NCI-H446 (cell line): ENCODE data around the gene UBE2I.
"Not testable (repeated sequence)": the region's sequence is repeated elsewhere in the genome, so short reads cannot be mapped to it uniquely, and the experiment has no call there.

Experiments used
- DNase-seq, 2 experiments: peaks; one replicate each; lab custom pipeline; 2025; lab: John Stamatoyannopoulos, UW

Gene UBE2I

GRCh38 chr16:1293921-1294656, 15.3 kb upstream of the UBE2I start:
- DNase-seq: no peak

- DNase-seq: no peak
Measured at GRCh38 chr16:1295465-1295864, 14.0 kb upstream of the UBE2I start.

GRCh38 chr16:1296688-1297017, 12.8 kb upstream of the UBE2I start:
- DNase-seq: not testable (repeated sequence)

GRCh38 chr16:1297018-1297696, 12.3 kb upstream of the UBE2I start:
- no peak for DNase-seq

GRCh38 chr16:1298406-1298805, 11.0 kb upstream of the UBE2I start:
- DNase-seq: no peak

GRCh38 chr16:1299012-1299867, 10.2 kb upstream of the UBE2I start:
- DNase-seq: no peak

- no peak for DNase-seq
Measured at GRCh38 chr16:1299868-1300203, 9.6 kb upstream of the UBE2I start.

- DNase-seq: peak in 1 of 2 experiments; percentile 31
Measured at GRCh38 chr16:1300664-1301476, 8.6 kb upstream of the UBE2I start.

GRCh38 chr16:1301562-1301961, 7.9 kb upstream of the UBE2I start:
- DNase-seq: no peak

GRCh38 chr16:1305823-1306222, 3.6 kb upstream of the UBE2I start:
- DNase-seq: no peak

GRCh38 chr16:1306334-1306733, 3.1 kb upstream of the UBE2I start:
- DNase-seq: no peak

- DNase-seq: no peak
Measured at GRCh38 chr16:1308036-1308976, 1.1 kb upstream of the UBE2I start.

- DNase-seq: no peak
Measured at GRCh38 chr16:1309888-1310831, 724 bp downstream of the UBE2I start.

GRCh38 chr16:1310832-1311200, 1.4 kb downstream of the UBE2I start:
- DNase-seq: no peak

- no peak for DNase-seq
Measured at GRCh38 chr16:1311212-1311737, 1.8 kb downstream of the UBE2I start.

GRCh38 chr16:1311738-1312466, 2.5 kb downstream of the UBE2I start:
- DNase-seq: no peak

- DNase-seq: no peak
Measured at GRCh38 chr16:1312467-1312816, 3.0 kb downstream of the UBE2I start.

GRCh38 chr16:1312903-1313302, 3.5 kb downstream of the UBE2I start:
- no peak for DNase-seq

GRCh38 chr16:1313721-1314369, 4.4 kb downstream of the UBE2I start:
- no peak for DNase-seq
